Fibroblast of skin of right quadriceps (primary cell): ENCODE results near the gene TIMM29.

Source experiments
- DNase-seq: peaks from one replicate; pipeline ENCODE4 v3.0.0-alpha.2; 2013

TIMM29 gene

DNA sequence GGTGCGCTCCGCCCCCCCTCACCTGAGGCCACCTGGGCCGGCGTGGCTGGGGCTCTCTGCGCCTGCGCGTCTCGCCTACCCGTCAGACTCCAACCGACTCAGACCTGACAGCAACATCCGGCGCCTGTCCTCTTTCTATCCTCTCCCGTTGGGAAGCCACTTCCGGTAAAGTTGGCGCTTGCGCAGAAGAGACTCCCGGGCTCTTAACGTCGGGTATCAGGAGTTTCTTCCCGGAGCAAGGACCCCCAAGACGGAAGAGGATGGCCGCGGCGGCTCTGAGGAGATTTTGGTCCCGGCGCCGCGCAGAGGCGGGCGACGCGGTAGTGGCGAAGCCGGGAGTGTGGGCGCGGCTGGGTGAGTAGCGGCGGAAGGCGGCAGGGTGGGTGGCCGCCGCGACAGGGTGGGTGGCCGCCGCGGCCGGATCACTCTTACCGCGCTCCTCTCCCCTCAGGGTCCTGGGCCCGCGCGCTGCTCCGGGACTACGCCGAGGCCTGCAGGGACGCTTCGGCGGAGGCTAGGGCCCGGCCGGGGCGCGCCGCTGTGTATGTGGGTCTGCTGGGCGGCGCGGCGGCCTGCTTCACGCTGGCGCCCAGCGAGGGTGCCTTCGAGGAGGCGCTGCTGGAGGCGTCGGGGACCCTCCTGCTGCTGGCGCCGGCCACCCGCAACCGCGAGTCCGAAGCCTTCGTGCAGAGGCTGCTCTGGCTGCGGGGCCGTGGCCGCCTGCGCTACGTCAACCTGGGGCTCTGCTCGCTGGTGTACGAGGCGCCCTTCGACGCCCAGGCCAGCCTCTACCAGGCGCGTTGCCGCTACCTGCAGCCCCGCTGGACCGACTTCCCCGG is at the start of gene TIMM29, which contains the start of gene YIPF2:
TIMM29 (plus strand) TSS at position 249 of the 839 bp plus-strand sequence; CDS start at position 261, 12 bp downstream.
YIPF2 (minus strand) TSS at position 77 of the 839 bp plus-strand sequence. CDS start 229 bp downstream, outside the sequence.
- DNase-seq = peak; percentile 98

GRCh38 chr19:10881403-10882107 is 47.1 kb upstream of the TIMM29 start:
- DNase-seq = no peak

DNA sequence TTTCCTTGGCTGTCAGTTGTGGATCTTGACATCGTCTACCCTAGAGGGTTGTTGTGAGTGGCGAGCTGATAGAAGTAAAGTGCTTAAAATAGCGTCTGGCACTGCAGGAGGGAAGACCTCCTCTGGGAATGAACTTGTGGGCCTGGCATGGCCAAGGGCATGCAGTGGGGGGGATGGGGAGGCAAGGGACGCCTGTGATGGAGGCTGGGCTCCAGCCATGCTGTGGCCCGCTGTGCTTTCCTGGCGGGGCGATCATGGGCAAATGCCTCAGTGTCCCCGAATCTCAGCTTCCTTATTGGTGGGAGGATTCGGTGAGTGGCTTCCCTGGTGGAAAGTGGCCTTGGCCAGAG is 46.5 kb upstream of the TIMM29 start:
- no peak for DNase-seq

DNA sequence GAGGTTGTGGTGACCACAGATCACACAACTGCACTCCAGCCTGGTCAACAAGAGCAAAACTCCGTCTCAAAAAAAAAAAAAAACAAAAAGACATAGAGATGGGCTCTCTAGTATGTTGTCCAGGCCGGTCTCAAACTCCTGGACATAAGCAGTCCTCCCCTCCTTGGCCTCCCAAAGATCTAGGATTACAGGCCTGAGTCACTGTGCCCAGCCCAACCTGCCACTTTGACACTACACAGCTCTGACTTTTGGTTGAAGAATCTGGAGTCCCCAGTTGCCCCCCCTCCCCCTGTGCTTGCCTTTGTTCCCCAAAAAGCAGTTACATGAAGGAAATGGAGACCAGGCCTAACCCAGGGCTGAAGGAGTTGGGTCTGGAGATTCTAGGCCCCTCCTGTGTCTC is 44.3 kb upstream of the TIMM29 start:
- DNase-seq = peak; percentile 74

DNA sequence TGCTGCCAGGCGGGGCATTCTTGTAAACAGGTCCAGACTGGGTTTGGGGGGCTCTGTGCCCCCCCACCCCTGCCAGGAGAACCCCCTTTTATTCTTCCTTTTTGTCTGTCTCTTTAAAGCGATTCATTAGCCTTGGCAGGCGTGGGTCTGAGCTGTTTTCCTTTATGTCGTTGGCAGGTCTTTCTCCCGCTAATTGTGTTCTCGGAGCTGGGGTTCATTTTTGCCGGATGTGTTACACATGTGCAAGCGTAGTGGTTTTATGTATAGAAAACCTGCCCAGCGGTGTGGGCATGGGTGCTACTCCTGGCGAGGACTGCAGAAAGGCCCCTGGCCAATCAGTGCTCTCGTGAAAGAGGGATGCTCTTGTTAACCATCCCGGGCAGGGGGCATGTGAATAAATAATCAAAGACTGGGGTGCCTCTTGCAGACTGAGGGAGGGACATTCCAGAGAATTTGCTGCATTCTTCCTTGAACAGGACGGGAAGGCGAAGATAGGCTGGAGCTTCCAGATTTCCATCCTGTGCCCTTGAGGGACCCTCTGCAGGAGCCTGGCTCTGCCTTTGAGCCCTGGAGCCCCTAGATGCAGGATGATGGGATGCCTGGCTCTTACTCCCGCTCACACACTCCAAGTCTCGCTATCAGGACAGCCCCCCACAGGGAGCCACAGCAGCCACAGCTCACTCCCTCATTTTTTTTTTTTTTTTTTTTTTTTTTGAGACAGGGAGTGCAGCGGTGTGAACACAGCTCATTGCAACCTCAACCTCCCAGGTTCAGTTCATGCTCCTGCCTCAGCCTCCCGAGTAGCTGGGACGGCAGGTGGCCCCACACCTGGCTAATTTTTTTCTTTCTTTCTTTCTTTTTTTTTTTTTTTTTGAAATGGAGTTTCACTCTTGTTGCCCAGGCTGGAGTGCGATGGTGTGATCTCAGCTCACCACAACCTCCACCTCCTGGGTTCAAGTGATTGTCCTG is 43.1 kb upstream of the TIMM29 start:
- DNase-seq = peak; percentile 27

DNA sequence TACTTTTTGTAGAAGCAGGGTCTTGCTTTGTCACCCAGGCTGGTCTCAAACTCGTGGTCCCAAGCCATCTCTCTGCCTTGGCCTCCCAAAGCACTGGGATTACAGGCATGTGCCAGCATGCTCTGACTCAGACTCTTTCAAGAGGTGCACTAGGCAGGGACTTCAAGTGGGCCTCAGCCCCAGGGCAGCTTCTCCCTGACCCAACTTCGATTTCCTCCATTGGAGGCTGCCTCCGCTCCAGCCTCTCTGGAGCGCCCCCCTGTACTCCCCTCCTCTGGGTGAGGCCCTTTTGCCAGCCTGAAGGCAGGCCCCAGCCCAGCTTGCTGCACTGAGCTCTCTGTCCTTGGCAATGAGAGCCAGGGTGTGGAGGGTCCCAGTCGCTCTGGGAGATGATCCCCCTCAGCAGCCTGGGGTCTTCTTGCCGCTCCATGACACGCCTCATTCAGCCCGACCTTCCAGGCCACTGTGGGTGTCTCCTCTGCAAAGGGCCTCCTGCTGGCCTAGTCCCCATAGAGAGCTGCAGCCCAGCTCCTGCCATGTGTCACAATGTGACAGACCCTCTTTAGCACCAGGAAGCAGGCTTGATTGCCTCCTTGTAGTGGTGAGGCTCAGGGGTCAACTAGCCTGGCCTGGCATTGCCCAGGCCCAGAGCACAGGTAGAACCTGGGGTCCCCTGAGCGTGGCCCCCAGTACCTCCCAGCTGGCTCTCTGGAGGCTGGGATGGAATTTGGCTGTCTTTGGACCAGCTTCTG is 40.8 kb upstream of the TIMM29 start:
- no peak for DNase-seq

DNA sequence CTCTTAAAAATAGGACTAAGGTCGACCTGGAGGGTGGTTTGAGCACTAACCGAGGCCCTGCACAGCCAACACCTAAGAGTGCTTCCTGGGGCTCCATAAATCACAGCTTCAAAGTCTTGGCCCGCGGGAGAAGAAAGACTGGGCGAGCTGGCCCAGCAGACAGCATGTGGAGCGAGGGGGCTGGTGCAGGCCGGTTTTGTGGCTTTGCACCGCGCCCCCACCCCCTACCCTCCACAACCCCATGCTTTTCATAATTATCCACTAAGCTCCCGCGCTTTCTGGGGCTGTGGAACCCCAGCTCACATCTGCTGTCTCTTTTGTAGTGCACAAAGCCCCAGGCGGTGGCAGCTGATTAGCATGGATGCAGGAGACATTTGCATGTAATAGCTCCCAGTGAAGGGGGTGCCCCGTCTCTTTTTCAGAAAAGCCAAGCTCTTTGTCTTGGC is 40.2 kb upstream of the TIMM29 start:
- no peak for DNase-seq

GRCh38 chr19:10889880-10890279 is 38.7 kb upstream of the TIMM29 start:
- no peak for DNase-seq

- no peak for DNase-seq
Measured at GRCh38 chr19:10891405-10892086, 37.1 kb upstream of the TIMM29 start.

DNA sequence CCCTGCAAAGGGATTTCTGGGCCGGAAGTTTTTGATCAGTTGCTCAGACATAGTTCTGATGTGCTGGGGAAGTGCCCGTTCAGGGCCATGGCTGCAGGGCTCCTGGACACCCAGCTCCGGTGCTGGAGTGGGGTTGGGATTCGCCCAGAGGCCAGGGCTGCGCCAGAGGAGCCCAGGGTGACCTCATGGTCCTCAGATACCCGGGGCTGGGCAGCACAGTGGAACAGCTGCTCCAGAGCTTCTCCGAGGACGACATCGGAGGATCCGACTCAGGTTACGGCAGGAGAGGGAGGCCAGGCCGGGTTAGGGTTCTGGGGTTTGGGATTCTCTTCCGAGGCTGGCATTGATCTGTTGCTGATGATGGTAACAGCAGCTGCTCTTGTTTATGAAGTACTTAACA is 36.4 kb upstream of the TIMM29 start:
- DNase-seq = no peak

DNA sequence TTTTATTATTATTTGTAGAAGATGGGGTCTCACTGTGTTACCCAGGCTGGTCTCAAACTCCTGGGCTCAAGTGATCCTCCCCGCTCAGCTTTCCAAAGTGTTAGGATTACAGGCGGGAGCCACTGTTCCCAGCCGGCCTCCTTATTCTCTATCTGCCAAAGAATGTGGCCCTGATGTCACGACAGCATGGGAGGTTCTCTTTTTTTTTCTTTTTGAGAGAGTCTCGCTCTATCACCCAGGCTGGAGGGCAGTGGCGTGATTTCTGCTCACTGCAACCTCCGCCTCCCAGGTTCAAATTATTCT is 33.7 kb upstream of the TIMM29 start:
- DNase-seq = no peak

GRCh38 chr19:10895363-10895762 is 33.2 kb upstream of the TIMM29 start:
- no peak for DNase-seq

- no peak for DNase-seq
Measured at GRCh38 chr19:10895920-10896319, 32.7 kb upstream of the TIMM29 start.

DNA sequence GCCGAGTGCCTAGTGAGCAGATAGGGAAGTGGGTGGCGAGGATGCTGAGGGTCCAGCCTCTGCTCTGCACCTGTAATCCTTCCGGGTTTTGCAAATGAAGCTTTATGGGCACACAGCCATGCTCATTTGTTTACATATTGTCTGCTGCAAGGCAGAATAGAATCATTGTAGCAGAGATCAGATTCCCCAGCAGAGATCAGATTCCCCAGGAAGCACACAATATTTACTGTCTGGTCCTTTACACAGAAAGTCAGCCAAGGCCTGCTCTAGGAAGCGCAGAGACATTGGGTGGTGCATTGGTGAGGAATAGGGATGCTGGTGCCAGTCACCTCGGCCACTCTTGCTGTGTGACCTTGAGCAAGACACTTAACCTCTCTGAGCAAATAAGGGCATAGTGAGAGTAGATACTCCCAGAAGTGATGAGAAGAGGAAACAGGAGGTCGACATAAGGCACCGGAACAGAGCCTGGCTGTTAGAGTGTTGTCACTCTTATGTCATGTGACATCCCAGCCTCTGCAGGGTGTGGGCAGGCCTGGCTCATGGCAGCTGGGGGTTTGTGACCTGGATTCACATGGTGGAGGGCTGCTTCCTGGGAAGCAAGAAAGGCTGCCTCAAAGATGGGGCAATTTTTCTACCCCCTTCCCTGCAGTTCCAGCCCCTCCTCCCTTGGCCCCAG is 31.6 kb upstream of the TIMM29 start:
- no peak for DNase-seq

- no peak for DNase-seq
Measured at GRCh38 chr19:10898633-10899032, 30.0 kb upstream of the TIMM29 start.

- no peak for DNase-seq
Measured at GRCh38 chr19:10899151-10899653, 29.4 kb upstream of the TIMM29 start.

GRCh38 chr19:10907925-10908324 is 20.7 kb upstream of the TIMM29 start:
- DNase-seq = no peak

- DNase-seq = no peak
Measured at GRCh38 chr19:10908380-10908960, 20.1 kb upstream of the TIMM29 start.

GRCh38 chr19:10911579-10912363 is 16.8 kb upstream of the TIMM29 start:
- DNase-seq = no peak

DNA sequence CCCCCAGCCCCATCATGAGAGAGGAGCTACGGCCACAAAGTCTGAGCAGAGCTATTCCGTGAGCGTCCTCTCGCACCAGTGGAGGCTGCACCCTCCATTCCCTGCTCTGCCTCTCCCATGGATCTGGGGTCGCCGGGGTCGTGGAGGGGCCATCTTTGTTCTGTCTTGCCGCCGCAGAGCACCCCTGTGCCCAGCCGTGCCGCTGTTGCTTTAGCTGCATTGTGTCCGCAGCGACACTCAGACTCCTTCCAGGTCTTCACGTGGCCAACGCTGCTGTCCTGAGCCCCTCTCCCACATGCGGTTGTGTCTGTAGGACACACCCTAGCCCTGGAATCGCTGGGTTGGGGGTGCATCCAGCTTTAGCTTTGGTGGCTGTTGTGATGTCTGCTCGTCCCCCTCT is 16.0 kb upstream of the TIMM29 start:
- DNase-seq = no peak
